OCI-LY3 (cell line): ENCODE measurements around the gene ADGRV1.

Source experiments
- CTCF ChIP-seq: fragments of 200-600, 300-600 bp; sonication (generic); IDR thresholded peaks from 2 replicates; pipeline ENCODE4 v1.5.1; 2014; ENCODE audit warnings: antibody characterized with exemption, low read length, low read depth
- EZH2phosphoT487 ChIP-seq: fragments of 200-600 bp; shearing (Covaris generic); IDR thresholded peaks from 2 replicates; pipeline ENCODE4 v1.6.1; 2018; ENCODE audit warnings: antibody characterized with exemption, mixed run types, low read depth

DNA sequence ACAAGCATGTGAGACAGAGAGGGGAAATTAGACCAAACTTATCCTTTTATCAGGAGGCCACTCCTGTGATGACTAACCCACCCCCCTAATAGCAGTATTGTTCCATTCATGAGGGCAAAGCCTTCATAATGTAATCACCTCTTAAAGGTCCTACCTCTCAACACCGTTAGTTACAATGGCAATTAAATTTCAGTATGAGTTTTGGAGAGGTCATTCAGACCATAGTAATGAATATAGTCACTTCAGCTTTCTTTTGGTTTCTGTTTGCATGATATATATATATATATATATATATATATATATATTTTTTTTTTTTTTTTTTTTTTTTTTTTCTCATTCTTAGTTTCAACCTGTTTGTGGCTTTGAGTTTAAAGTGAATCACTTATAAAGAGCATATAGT lies 10.5 kb downstream of the ADGRV1 start:
- TF ChIP-seq CTCF (no peak), EZH2phosphoT487 (no peak)
